PFSK-1 (cell line): ENCODE results near the gene IKZF5.

ENCODE experiments used
- FOXP2 ChIP-seq: optimal IDR thresholded peaks from 2 replicates; pipeline ENCODE3; 2011; ENCODE audit warnings: borderline replicate concordance, control low read depth, inconsistent platforms; ENCODE audit not compliant: insufficient read depth; ENCODE audit errors: extremely low read length, extremely low read depth
- POLR2AphosphoS5 ChIP-seq: IDR thresholded peaks from 2 replicates; pipeline ENCODE4 v1.6.1; 2012; ENCODE audit warnings: low read depth, mild to moderate bottlenecking, control low read depth, low read length, moderate library complexity
- SIN3A ChIP-seq: IDR thresholded peaks from 2 replicates; pipeline ENCODE4 v1.6.1; 2012; ENCODE audit warnings: mild to moderate bottlenecking, low read length, moderate library complexity, borderline replicate concordance; ENCODE audit not compliant: insufficient read depth
- TAF1 ChIP-seq: IDR thresholded peaks from 2 replicates; pipeline ENCODE4 v1.6.1; 2012; ENCODE audit warnings: low read length, control low read depth, borderline replicate concordance; ENCODE audit not compliant: insufficient read depth
- TF ChIP-seq, protein P1 (sequence below), 2 experiments: IDR thresholded peaks; 2 replicates each; pipeline versions ENCODE4 v1.6.1 to v1.8.0; 2011 to 2012; ENCODE audit warnings: low read depth in 2 of 2, low read length in 2 of 2, control low read depth in 1 of 2, inconsistent platforms in 1 of 2, mild to moderate bottlenecking in 1 of 2, moderate library complexity in 1 of 2; ENCODE audit not compliant: insufficient read depth in 1 of 2

DNA sequence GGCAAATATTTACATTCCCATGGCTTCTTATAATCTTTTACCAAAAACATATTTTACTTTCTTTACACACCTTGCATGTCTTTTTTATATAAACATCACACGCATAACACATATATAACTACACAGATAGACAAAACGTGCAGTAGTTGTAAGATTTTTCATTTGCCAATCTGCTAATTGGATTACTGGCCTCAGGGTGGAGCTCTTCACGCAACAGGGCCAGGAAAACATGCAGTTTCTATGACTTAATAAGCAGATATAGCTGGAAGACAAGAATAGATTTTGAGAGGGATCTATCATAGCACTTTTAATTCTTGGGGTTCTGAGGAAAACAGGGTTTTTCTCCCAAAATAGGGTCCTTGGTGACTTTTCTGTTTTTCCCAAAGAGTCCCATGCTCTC is 12.9 kb upstream of the IKZF5 start:
- TF ChIP-seq, protein P1, sequence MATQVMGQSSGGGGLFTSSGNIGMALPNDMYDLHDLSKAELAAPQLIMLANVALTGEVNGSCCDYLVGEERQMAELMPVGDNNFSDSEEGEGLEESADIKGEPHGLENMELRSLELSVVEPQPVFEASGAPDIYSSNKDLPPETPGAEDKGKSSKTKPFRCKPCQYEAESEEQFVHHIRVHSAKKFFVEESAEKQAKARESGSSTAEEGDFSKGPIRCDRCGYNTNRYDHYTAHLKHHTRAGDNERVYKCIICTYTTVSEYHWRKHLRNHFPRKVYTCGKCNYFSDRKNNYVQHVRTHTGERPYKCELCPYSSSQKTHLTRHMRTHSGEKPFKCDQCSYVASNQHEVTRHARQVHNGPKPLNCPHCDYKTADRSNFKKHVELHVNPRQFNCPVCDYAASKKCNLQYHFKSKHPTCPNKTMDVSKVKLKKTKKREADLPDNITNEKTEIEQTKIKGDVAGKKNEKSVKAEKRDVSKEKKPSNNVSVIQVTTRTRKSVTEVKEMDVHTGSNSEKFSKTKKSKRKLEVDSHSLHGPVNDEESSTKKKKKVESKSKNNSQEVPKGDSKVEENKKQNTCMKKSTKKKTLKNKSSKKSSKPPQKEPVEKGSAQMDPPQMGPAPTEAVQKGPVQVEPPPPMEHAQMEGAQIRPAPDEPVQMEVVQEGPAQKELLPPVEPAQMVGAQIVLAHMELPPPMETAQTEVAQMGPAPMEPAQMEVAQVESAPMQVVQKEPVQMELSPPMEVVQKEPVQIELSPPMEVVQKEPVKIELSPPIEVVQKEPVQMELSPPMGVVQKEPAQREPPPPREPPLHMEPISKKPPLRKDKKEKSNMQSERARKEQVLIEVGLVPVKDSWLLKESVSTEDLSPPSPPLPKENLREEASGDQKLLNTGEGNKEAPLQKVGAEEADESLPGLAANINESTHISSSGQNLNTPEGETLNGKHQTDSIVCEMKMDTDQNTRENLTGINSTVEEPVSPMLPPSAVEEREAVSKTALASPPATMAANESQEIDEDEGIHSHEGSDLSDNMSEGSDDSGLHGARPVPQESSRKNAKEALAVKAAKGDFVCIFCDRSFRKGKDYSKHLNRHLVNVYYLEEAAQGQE (IDR thresholded peaks at IDR 0.05; ENCODE audit: insufficient read depth in 1 of 2, low read depth in 2 of 2, low read length in 2 of 2), result no peak
- TF ChIP-seq TAF1 (no peak), POLR2AphosphoS5 (no peak), SIN3A (no peak), FOXP2 (no peak)
